ENCODE measurements around the gene AP2B1. TPM values are rescaled to one million over a fixed set of nuclear protein-coding genes. Genes with fewer than 3 reads are reported as not detected.
"Not testable (repeated sequence)": the region's sequence is repeated elsewhere in the genome, so short reads cannot be mapped to it uniquely, and the experiment has no call there.

The AP2B1 gene
- total and polyA plus RNA-seq, 10 donors = 16.7 to 144 (median 90.7) TPM

DNA sequence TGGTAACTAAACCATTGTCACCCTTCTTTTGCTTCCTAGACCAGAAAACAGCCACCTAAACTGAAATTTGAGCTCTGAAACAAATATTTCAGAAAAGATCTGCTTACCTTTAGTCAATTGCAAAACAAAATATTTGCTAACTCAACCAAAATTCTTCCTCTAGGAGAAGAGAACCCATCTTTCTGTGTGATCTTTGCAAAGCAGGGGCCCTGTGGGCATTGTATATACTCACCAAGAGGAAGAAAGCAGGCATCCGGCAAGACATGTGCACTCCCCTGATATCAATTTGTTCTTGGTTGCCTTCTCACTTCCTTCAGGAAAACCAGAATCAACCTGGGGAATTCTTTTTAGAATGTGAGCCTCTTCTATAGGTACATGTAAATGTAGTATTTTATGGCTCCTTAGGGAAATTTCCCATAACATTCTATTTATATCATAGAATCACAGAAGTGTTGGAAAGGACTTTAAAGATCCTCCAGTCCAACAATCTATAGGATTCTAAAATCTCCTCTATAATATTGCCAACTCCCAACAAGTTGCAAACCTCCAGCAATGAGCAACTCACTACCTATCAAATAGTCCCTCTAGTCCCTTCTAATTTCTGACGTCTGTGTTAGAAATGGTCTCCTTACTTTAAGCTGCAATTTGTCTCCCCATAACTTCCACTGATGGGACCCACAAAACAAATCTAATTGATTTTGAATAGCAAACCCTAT lies 27.5 kb upstream of the AP2B1 start:
- no peak overlapping the region for H3K4me3 ChIP-seq
- H3K9me3 ChIP-seq = no peaks in the 10 kb centered on the region
- TF ChIP-seq, protein P1, sequence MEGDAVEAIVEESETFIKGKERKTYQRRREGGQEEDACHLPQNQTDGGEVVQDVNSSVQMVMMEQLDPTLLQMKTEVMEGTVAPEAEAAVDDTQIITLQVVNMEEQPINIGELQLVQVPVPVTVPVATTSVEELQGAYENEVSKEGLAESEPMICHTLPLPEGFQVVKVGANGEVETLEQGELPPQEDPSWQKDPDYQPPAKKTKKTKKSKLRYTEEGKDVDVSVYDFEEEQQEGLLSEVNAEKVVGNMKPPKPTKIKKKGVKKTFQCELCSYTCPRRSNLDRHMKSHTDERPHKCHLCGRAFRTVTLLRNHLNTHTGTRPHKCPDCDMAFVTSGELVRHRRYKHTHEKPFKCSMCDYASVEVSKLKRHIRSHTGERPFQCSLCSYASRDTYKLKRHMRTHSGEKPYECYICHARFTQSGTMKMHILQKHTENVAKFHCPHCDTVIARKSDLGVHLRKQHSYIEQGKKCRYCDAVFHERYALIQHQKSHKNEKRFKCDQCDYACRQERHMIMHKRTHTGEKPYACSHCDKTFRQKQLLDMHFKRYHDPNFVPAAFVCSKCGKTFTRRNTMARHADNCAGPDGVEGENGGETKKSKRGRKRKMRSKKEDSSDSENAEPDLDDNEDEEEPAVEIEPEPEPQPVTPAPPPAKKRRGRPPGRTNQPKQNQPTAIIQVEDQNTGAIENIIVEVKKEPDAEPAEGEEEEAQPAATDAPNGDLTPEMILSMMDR (IDR thresholded peaks at IDR 0.05 in 8 of 11, conservative IDR thresholded peaks at IDR 0.05 in 3 of 11) = no peak
- peaks cover 0 to 7% (median 0%) of the 10 kb centered on the region in 7 donors for H3K27me3 ChIP-seq (replicated peaks in 1 of 7)
- WGBS, 5 donors = 29 to 49% (median 39%) methylated on average over 2 of the region's 2 CpGs
- peaks cover 0 to 15% (median 0%) of the 10 kb centered on the region in 6 donors for H3K4me1 ChIP-seq
- intact Hi-C loops (cut with DNase I; ENCODE audit: low total_unique reads) = no loop called here
- peak overlapping the region in 1 of 8 donors; percentile 49 for H3K27ac ChIP-seq
- DNase-seq = no peak
- no peaks in the 10 kb centered on the region for H3K36me3 ChIP-seq

- TF ChIP-seq POLR2AphosphoS5 (IDR thresholded peaks at IDR 0.05) = peak in 1 of 3 donors; percentile 32
- no peak for TF ChIP-seq POLR2A (IDR thresholded peaks at IDR 0.05)
- TF ChIP-seq, protein P1 (IDR thresholded peaks at IDR 0.05 in 8 of 11, conservative IDR thresholded peaks at IDR 0.05 in 3 of 11) = no peak
- H3K4me1 ChIP-seq = peaks cover 0 to 15% (median 0%) of the 10 kb centered on the region in 6 donors
- intact Hi-C loops (cut with DNase I; ENCODE audit: low total_unique reads) = no loop called here
- H3K27me3 ChIP-seq (replicated peaks in 1 of 7) = peaks cover 0 to 7% (median 0%) of the 10 kb centered on the region in 7 donors
- 22 to 33% (median 26%) methylated on average over 3 of the region's 3 CpGs for WGBS, 5 donors
- H3K4me3 ChIP-seq = no peak within 1 kb of the TSS
- DNase-seq = no peak
- no peaks in the 10 kb centered on the region for H3K9me3 ChIP-seq
- no peaks in the 10 kb centered on the region for H3K36me3 ChIP-seq
- peak within 1 kb of the TSS in 1 of 8 donors; percentile 49 for H3K27ac ChIP-seq
These were observed 26.4 kb upstream of the AP2B1 start, which contains the start of gene SLFN14 for GRCh38 chr17:35560703-35561102. Gene SLFN14 (minus strand): TSS chr17:35560819. CDS start chr17:35558062, 2,757 bp downstream.

DNA sequence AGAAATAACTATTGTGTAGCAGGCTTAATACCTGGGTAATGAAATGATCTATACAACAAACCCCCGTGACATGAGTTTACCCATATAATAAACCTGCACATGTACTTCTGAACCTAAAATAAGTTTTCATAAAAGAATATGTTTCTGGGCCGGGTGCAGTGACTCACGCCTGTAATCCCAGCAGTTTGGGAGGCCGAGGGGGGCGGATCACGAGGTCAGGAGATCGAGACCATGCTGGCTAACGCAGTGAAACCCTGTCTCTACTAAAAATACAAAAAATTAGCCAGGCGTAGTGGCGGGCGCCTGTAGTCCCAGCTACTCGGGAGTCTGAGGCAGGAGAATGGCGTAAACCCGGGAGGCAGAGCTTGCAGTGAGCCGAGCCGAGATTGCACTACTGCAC lies 23.9 kb upstream of the AP2B1 start:
- 90 to 97% (median 94%) methylated on average over 14 to 16 of the region's 16 CpGs for WGBS, 5 donors
- DNase-seq; H3K36me3 ChIP-seq; H3K27me3 ChIP-seq (replicated peaks in 1 of 7); H3K4me3 ChIP-seq; intact Hi-C loops (cut with DNase I; ENCODE audit: low total_unique reads); H3K9me3 ChIP-seq; H3K27ac ChIP-seq: not testable (repeated sequence)
- H3K4me1 ChIP-seq = peaks cover 0 to 21% (median 5%) of the 10 kb centered on the region in 6 donors

GRCh38 chr17:35566968-35567367 lies 20.2 kb upstream of the AP2B1 start:
- intact Hi-C loops (cut with DNase I; ENCODE audit: low total_unique reads) = no loop called here
- Histone ChIP-seq H3K4me1 (peaks cover 15 to 45% (median 36%) of the 10 kb centered on the region in 6 donors), H3K36me3 (peaks cover 0 to 11% (median 0%) of the 10 kb centered on the region in 6 donors), H3K4me3 (peak overlapping the region in 7 of 8 donors; percentile 56 to 84 (median 70)), H3K27me3 (replicated peaks in 1 of 7) (no peaks in the 10 kb centered on the region), H3K9me3 (no peaks in the 10 kb centered on the region), H3K27ac (peak overlapping the region in 5 of 8 donors; percentile 88 to 92 (median 92))
- WGBS, 5 donors = 79 to 86% (median 80%) methylated on average over 11 of the region's 11 CpGs
- no peak for DNase-seq
- TF ChIP-seq POLR2AphosphoS5 (IDR thresholded peaks at IDR 0.05) (no peak), POLR2A (IDR thresholded peaks at IDR 0.05) (no peak)
- TF ChIP-seq, protein P1 (IDR thresholded peaks at IDR 0.05 in 8 of 11, conservative IDR thresholded peaks at IDR 0.05 in 3 of 11) = no peak

All from spleen (tissue), 11 donors.